Prostate gland (tissue), 2 donors: ENCODE data around the gene PRAMEF12. TPM values are rescaled to one million over a fixed set of nuclear protein-coding genes. Genes with fewer than 3 reads are reported as not detected.
"Not testable (repeated sequence)": the region's sequence is repeated elsewhere in the genome, so short reads cannot be mapped to it uniquely, and the experiment has no call there.

ENCODE experiments used
- DNase-seq: peaks from one replicate; pipeline ENCODE4 v3.0.0-alpha.2; 2019; ENCODE audit warnings: low spot score
- H3K27ac ChIP-seq, 2 donors: fragments of 200-600 bp; sonication (generic); 2 replicates each; pipeline ENCODE4 v1.5.1; 2017 to 2019
- H3K27me3 ChIP-seq: fragments of 200-600 bp; sonication (generic); replicated peaks from 2 replicates; pipeline ENCODE4 v1.5.1; 2019; ENCODE audit not compliant: insufficient read depth
- H3K36me3 ChIP-seq, 2 donors: fragments of 200-600 bp; sonication (generic); 1 replicate in 1 of 2; 2 replicates in 1 of 2; pipeline versions ENCODE4 v1.5.1 to v1.8.1; 2017 to 2019
- H3K4me1 ChIP-seq: fragments of 200-600 bp; sonication (generic); replicated peaks from 2 replicates; pipeline ENCODE4 v1.5.1; 2019
- H3K4me3 ChIP-seq, 2 donors: fragments of 200-600 bp; sonication (generic); 2 replicates each; pipeline ENCODE4 v1.5.1; 2017 to 2019
- H3K9me3 ChIP-seq: fragments of 200-600 bp; sonication (generic); 2 replicates; pipeline ENCODE4 v1.5.1; 2017
- CTCF ChIP-seq, 4 experiments: fragments of 200-600 bp in 2 of 4; fragments of 450-650 bp in 2 of 4; sonication (generic) in 2 of 4; IDR thresholded peaks; 1 replicate in 3 of 4; 2 replicates in 1 of 4; pipeline ENCODE4 v1.5.1; 2016 to 2019; ENCODE audit warnings: antibody characterized with exemption in 4 of 4, mild to moderate bottlenecking in 2 of 4, moderate library complexity in 2 of 4
- POLR2A ChIP-seq: fragments of 450-650 bp; IDR thresholded peaks from one replicate; pipeline ENCODE4 v1.6.1; 2016; ENCODE audit warnings: antibody characterized with exemption, mild to moderate bottlenecking
- POLR2AphosphoS5 ChIP-seq: sonication (generic); formaldehyde crosslinking; IDR thresholded peaks from one replicate; pipeline ENCODE4 v1.6.1; 2017; ENCODE audit warnings: antibody characterized with exemption
- WGBS: methylation state at CpG from one replicate; pipeline ENCODE4 v1.1.5; 2018; 5-methylcytosine and 5-hydroxymethylcytosine counted together
- intact Hi-C: fragments of 100-400 bp; cut with DNase I; formaldehyde crosslinking; loops from one replicate; pipeline ENCODE4 v1.14.2; 2022
- total RNA-seq, 2 donors: library from RNA; depleted of rRNA; stranded (reverse); fragments of >200 nt; gene quantifications; one replicate each; pipeline ENCODE4 v1.1.0, GENCODE V29; 2016

The PRAMEF12 gene
- total RNA-seq, 2 donors from 2014 or later, result not detected

- Histone ChIP-seq H3K27ac (no peak overlapping the region), H3K27me3 (no peaks in the 10 kb centered on the region), H3K9me3 (no peaks in the 10 kb centered on the region), H3K4me3 (no peak overlapping the region), H3K4me1 (no peaks in the 10 kb centered on the region), H3K36me3 (no peaks in the 10 kb centered on the region)
- 85% methylated on average over 5 of the region's 5 CpGs for WGBS
- DNase-seq, result no peak
- intact Hi-C loops, result no loop called here
- TF ChIP-seq POLR2A (no peak), CTCF (IDR thresholded peaks at IDR 0.05) (no peak), POLR2AphosphoS5 (no peak)
Measured at GRCh38 chr1:12774801-12775345, 1.3 kb downstream of the PRAMEF12 start.

GRCh38 chr1:12775443-12775842 lies 1.9 kb downstream of the PRAMEF12 start:
- intact Hi-C loops, result no loop called here
- WGBS, result 89% methylated on average over 8 of the region's 8 CpGs

GRCh38 chr1:12776801-12777557 lies 3.4 kb downstream of the PRAMEF12 start:
- H3K9me3 ChIP-seq, result no peaks in the 10 kb centered on the region
- no peaks in the 10 kb centered on the region for H3K36me3 ChIP-seq
- 89% methylated on average over 15 of the region's 15 CpGs for WGBS
- no peak overlapping the region for H3K4me3 ChIP-seq
- H3K27me3 ChIP-seq, result no peaks in the 10 kb centered on the region
- no peak overlapping the region for H3K27ac ChIP-seq
- intact Hi-C loops, result no loop called here
- TF ChIP-seq POLR2A, result no peak
- no peak for TF ChIP-seq POLR2AphosphoS5
- no peak for TF ChIP-seq CTCF (IDR thresholded peaks at IDR 0.05)
- no peaks in the 10 kb centered on the region for H3K4me1 ChIP-seq
- DNase-seq, result no peak

More at GRCh38 chr1:12775443-12775842, 1.9 kb downstream of the PRAMEF12 start:
- no peak overlapping the region for H3K27ac ChIP-seq
- no peak overlapping the region for H3K4me3 ChIP-seq
- H3K4me1 ChIP-seq, result no peaks in the 10 kb centered on the region
- no peaks in the 10 kb centered on the region for H3K9me3 ChIP-seq
- H3K36me3 ChIP-seq, result no peaks in the 10 kb centered on the region
- no peaks in the 10 kb centered on the region for H3K27me3 ChIP-seq
- DNase-seq, result no peak
- TF ChIP-seq CTCF (IDR thresholded peaks at IDR 0.05) (no peak), POLR2A (no peak), POLR2AphosphoS5 (no peak)

GRCh38 chr1:12778061-12778460 lies 4.5 kb downstream of the PRAMEF12 start:
- Histone ChIP-seq H3K4me3 (no peak overlapping the region), H3K36me3 (no peaks in the 10 kb centered on the region), H3K27me3 (no peaks in the 10 kb centered on the region), H3K9me3 (no peaks in the 10 kb centered on the region), H3K27ac (no peak overlapping the region), H3K4me1 (no peaks in the 10 kb centered on the region)
- TF ChIP-seq POLR2AphosphoS5 (no peak), POLR2A (no peak), CTCF (IDR thresholded peaks at IDR 0.05) (no peak)
- DNase-seq, result no peak
- intact Hi-C loops, result no loop called here
- 82% methylated on average over 4 of the region's 4 CpGs for WGBS

- no peak for TF ChIP-seq CTCF (IDR thresholded peaks at IDR 0.05)
- Histone ChIP-seq H3K27ac (no peak overlapping the region), H3K36me3 (no peaks in the 10 kb centered on the region), H3K27me3 (no peaks in the 10 kb centered on the region), H3K4me1 (no peaks in the 10 kb centered on the region), H3K9me3 (no peaks in the 10 kb centered on the region), H3K4me3 (no peak overlapping the region)
- no peak for DNase-seq
- 77% methylated on average over 6 of the region's 6 CpGs for WGBS
- intact Hi-C loops, result no loop called here
Measured at GRCh38 chr1:12778907-12779306, 5.4 kb downstream of the PRAMEF12 start.

- H3K9me3 ChIP-seq, H3K27me3 ChIP-seq, H3K36me3 ChIP-seq, H3K4me1 ChIP-seq, intact Hi-C loops, DNase-seq, H3K27ac ChIP-seq, H3K4me3 ChIP-seq: not testable (repeated sequence)
- 79% methylated on average over 5 of the region's 5 CpGs for WGBS
Measured at GRCh38 chr1:12781488-12781887, 8.0 kb downstream of the PRAMEF12 start.
